Uterus (tissue), 4 donors: ENCODE results near the gene TCHP. TPM values are rescaled to one million over a fixed set of nuclear protein-coding genes. Genes with fewer than 3 reads are reported as not detected.

Experiments
- DNase-seq, 2 donors: peaks; one replicate each; pipeline ENCODE4 v3.0.0-alpha.2; 2019 to 2020
- H3K27ac ChIP-seq, 2 donors: fragments of 200-600 bp; sonication (generic); 1 replicate in 1 of 2; 2 replicates in 1 of 2; pipeline ENCODE4 v1.5.1; 2016 to 2018
- H3K27me3 ChIP-seq, 2 donors: fragments of 200-600 bp; sonication (generic); one replicate each; pipeline ENCODE4 v1.5.1; 2018 to 2019; ENCODE audit warnings: control low read depth in 1 of 2
- H3K36me3 ChIP-seq, 2 donors: fragments of 200-600 bp; sonication (generic); one replicate each; pipeline ENCODE4 v1.5.1; 2019; ENCODE audit warnings: control low read depth in 1 of 2
- H3K4me1 ChIP-seq, 2 donors: fragments of 200-600 bp; sonication (generic); one replicate each; pipeline ENCODE4 v1.5.1; 2018 to 2019; ENCODE audit warnings: control low read depth in 1 of 2
- H3K4me3 ChIP-seq, 2 donors: fragments of 200-600 bp; sonication (generic); 1 replicate in 1 of 2; 2 replicates in 1 of 2; pipeline ENCODE4 v1.5.1; 2018 to 2019; ENCODE audit warnings: mild to moderate bottlenecking in 1 of 2
- H3K9me3 ChIP-seq, 2 donors: fragments of 200-600 bp; sonication (generic); one replicate each; pipeline ENCODE4 v1.5.1; 2019; ENCODE audit warnings: control low read depth in 1 of 2
- POLR2A ChIP-seq, 2 donors: fragments of 450-650 bp; IDR thresholded peaks; one replicate each; pipeline ENCODE4 v1.6.1; 2016; ENCODE audit warnings: antibody characterized with exemption in 2 of 2, mild to moderate bottlenecking in 1 of 2, moderate library complexity in 1 of 2
- intact Hi-C: fragments of 100-400 bp; cut with DNase I; formaldehyde crosslinking; loops from one replicate; pipeline ENCODE4 v1.15.1; 2023; ENCODE audit warnings: low total_unique reads
- total RNA-seq, 4 donors: library from RNA; depleted of rRNA in 3 of 4; stranded (reverse); fragments of >200 nt in 3 of 4; gene quantifications; one replicate each; pipeline versions ENCODE4 v1.1.0 to v1.2.4, GENCODE V29; 2014 to 2023
- TF ChIP-seq, protein P1 (sequence below), 4 experiments: fragments of 200-600 bp in 2 of 4; fragments of 450-650 bp in 2 of 4; sonication (generic) in 2 of 4; IDR thresholded peaks; one replicate each; pipeline ENCODE4 v1.5.1; 2016 to 2019; ENCODE audit warnings: antibody characterized with exemption in 4 of 4, mild to moderate bottlenecking in 2 of 4, moderate library complexity in 1 of 4
- donor health status: DM: yes; HTN: yes; CAD: no.

TCHP gene
- total RNA-seq, 4 donors from 2014 or later: 5.9 to 19.0 (median 12.8) TPM

DNA sequence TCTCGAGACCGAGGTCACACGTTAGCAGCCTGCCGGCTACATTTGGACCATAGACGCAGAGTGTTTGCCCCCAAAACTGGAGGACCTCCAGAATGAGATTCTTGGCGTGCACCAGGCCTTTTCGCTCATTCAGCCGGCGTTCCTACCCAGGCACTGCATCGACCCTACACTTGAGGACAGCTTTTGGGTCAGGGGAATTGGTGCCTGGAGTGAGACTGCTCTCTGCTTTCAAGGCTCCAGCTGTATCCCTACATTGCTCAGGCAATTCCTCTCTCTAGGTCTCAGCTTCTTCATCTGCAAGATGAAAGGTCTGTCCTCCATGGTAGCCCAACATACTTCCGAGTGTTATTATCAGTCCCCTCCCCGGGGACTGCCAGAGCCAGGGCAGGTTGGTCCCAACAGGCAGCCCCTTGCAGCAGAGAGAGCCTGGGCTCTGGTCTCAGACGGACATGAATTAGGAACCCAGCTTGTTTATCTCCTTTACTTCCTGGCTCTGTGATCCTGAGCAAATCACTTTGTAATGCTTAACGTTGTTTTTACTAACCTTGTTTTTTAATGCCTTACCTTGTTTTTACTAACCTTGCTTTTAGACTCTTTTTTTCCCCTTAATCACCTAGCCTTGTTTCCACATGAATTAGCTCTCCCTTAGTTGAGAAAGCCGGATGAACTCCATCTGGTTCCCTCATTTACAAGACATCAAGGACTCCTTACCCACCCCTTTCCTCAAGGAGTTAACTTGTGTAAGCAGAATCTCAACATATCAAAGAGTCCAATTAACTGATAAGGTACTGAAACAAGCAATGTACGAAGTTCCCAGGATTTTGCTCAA is 892 bp downstream of the TCHP start:
- Histone ChIP-seq H3K9me3 (no peaks in the 10 kb centered on the region), H3K27me3 (no peaks in the 10 kb centered on the region), H3K27ac (peak overlapping the region; percentile 76 to 77), H3K36me3 (no peaks in the 10 kb centered on the region), H3K4me3 (peak overlapping the region; percentile 53 to 94), H3K4me1 (no peaks in the 10 kb centered on the region)
- no peak for TF ChIP-seq POLR2A (IDR thresholded peaks at IDR 0.05)
- TF ChIP-seq, protein P1, sequence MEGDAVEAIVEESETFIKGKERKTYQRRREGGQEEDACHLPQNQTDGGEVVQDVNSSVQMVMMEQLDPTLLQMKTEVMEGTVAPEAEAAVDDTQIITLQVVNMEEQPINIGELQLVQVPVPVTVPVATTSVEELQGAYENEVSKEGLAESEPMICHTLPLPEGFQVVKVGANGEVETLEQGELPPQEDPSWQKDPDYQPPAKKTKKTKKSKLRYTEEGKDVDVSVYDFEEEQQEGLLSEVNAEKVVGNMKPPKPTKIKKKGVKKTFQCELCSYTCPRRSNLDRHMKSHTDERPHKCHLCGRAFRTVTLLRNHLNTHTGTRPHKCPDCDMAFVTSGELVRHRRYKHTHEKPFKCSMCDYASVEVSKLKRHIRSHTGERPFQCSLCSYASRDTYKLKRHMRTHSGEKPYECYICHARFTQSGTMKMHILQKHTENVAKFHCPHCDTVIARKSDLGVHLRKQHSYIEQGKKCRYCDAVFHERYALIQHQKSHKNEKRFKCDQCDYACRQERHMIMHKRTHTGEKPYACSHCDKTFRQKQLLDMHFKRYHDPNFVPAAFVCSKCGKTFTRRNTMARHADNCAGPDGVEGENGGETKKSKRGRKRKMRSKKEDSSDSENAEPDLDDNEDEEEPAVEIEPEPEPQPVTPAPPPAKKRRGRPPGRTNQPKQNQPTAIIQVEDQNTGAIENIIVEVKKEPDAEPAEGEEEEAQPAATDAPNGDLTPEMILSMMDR (IDR thresholded peaks at IDR 0.05): no peak
- intact Hi-C loops: no loop called here
- DNase-seq: no peak

DNA sequence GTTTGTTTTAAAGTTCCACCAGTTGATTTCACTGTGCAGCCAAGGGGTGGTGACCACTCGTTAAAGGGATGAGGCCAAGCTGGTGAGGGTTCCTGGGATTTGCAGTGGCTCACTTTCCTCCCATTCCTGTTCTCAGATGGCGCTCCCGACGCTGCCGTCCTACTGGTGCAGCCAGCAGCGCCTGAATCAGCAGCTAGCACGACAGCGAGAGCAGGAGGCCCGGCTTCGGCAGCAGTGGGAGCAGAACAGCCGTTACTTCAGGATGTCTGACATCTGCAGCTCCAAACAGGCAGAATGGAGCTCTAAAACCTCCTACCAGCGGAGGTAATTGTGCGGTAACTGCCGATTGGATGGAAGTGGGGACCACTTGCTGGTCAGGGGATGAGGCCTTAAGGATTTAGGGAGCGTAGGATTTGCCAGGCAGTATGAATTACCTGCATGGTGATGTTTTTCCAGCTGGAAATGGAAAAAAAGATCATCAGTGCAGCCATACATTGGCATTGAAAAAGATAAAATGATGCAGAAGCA is 2.9 kb downstream of the TCHP start:
- H3K4me1 ChIP-seq: no peaks in the 10 kb centered on the region
- TF ChIP-seq, protein P1 (IDR thresholded peaks at IDR 0.05): no peak
- TF ChIP-seq POLR2A (IDR thresholded peaks at IDR 0.05): no peak
- H3K36me3 ChIP-seq: no peaks in the 10 kb centered on the region

DNA sequence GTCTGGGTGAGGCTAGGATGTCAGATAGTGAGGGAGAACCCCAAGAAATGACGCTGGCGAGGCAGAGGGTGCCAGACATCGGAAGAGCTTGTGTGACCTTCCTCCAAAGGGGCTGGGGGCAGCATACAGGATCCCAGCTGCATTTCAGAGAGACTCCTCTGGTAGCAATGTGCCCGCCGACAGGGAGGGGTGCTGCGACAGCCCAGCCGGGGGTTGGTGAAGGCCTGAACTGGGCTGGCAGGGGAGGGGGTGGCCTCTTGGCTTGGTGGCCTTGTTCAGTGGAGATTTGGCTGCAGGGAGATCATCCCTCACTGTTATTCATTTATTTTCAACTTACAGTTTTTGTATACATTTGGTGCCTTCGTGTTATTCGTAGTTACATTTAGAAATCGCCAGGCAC is 5.2 kb downstream of the TCHP start:
- TF ChIP-seq POLR2A (IDR thresholded peaks at IDR 0.05): no peak
- TF ChIP-seq, protein P1 (IDR thresholded peaks at IDR 0.05): no peak
- intact Hi-C loops: no loop called here
- no peaks in the 10 kb centered on the region for H3K36me3 ChIP-seq
- no peak overlapping the region for H3K4me3 ChIP-seq
- no peak for DNase-seq
- no peaks in the 10 kb centered on the region for H3K9me3 ChIP-seq
- H3K4me1 ChIP-seq: no peaks in the 10 kb centered on the region
- no peaks in the 10 kb centered on the region for H3K27me3 ChIP-seq
- H3K27ac ChIP-seq: no peak overlapping the region

More for the DNA sequence above, 2.9 kb downstream of the TCHP start:
- Histone ChIP-seq H3K27me3 (no peaks in the 10 kb centered on the region), H3K9me3 (no peaks in the 10 kb centered on the region), H3K4me3 (no peak overlapping the region), H3K27ac (no peak overlapping the region)
- intact Hi-C loops: no loop called here
- no peak for DNase-seq

DNA sequence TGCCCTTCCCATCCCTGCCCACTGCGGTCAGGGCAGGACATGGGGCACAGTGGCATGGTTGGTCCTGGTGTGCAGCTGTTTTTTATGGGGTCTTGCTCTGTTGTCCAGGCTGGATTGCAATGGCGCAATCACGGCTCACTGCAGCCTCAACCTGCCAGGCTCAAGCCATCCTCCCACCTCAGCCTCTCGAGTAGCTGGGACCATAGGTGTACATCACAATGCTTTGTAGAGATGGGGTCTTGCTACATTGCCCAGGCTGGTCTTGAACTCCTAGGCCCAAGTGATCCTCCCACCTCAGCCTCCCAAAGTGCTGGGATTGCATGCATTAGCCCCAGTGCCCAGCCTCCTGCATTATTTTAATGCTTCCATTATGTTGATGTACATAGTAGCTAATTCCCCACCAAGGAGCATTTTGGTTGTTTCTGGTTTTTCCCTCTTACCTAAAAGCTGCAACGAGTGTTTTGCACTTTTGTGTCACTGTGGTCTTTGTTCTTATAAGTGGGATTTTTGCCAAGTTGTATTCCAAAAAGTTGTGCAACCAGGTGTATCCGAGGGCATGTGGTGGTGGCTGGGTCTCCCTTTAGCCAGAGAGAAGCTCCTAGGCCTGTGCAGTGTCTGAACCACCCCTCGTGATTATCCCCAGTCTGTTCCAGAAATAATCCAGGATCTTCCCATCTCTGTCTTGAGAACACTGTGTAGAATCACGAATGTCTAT is 10.3 kb downstream of the TCHP start:
- no peak overlapping the region for H3K4me3 ChIP-seq
- no peaks in the 10 kb centered on the region for H3K27me3 ChIP-seq
- intact Hi-C loops: no loop called here
- H3K27ac ChIP-seq: no peak overlapping the region
- no peaks in the 10 kb centered on the region for H3K4me1 ChIP-seq
- no peak for DNase-seq
- no peaks in the 10 kb centered on the region for H3K9me3 ChIP-seq
- no peaks in the 10 kb centered on the region for H3K36me3 ChIP-seq
- TF ChIP-seq, protein P1 (IDR thresholded peaks at IDR 0.05): no peak
- no peak for TF ChIP-seq POLR2A (IDR thresholded peaks at IDR 0.05)

DNA sequence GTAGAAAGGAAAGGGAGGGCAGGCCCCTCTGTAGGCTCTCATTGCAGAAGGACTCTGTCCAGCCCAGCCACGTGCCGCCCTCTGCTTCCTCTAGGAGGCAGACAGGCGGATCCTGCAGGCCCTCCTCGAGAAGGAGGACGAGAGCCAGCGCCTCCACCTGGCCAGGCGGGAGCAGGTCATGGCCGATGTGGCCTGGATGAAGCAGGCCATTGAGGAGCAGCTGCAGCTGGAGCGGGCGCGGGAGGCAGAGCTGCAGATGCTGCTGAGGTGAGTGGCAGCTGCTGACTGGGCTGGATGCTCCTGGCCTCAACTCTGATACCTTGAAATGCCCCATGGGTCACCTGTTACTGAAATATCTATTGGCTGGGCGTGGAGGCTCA is 10.9 kb downstream of the TCHP start:
- no peak for DNase-seq
- Histone ChIP-seq H3K27me3 (no peaks in the 10 kb centered on the region), H3K27ac (no peak overlapping the region), H3K9me3 (no peaks in the 10 kb centered on the region), H3K4me1 (no peaks in the 10 kb centered on the region), H3K36me3 (no peaks in the 10 kb centered on the region), H3K4me3 (no peak overlapping the region)
- no peak for TF ChIP-seq POLR2A (IDR thresholded peaks at IDR 0.05)
- TF ChIP-seq, protein P1 (IDR thresholded peaks at IDR 0.05): no peak
- intact Hi-C loops: no loop called here
